GM23338 (cell line): ENCODE results near the gene SSR4. TPM values are rescaled to one million over a fixed set of nuclear protein-coding genes. Genes with fewer than 3 reads are reported as not detected.

Experiments used
- ATAC-seq: fragments of 200-7000 bp; cut with Tn5 transposase; 3 replicates; pipeline ENCODE4 v1.9.1; 2020
- DNase-seq: peaks from one replicate; pipeline ENCODE4 v3.0.0-alpha.2; 2015; ENCODE audit warnings: low spot score
- H2AFZ ChIP-seq: fragments of 200-600 bp; sonication (generic); 2 replicates; pipeline ENCODE4 v1.8.0; 2016; ENCODE audit warnings: antibody characterized with exemption, mild to moderate bottlenecking, moderate library complexity
- H3F3A ChIP-seq: fragments of 200-600 bp; sonication (generic); replicated peaks from 2 replicates; pipeline ENCODE4 v1.8.0; 2017; ENCODE audit warnings: antibody characterized with exemption, mixed run types, low read depth
- H3K27ac ChIP-seq: fragments of 200-600 bp; sonication (generic); 2 replicates; pipeline ENCODE4 v1.6.1; 2016; ENCODE audit warnings: low read depth
- H3K27me3 ChIP-seq: fragments of 200-600 bp; sonication (generic); 2 replicates; pipeline ENCODE4 v1.8.0; 2016; ENCODE audit warnings: mild to moderate bottlenecking, mixed run types, moderate library complexity; ENCODE audit not compliant: insufficient read depth
- H3K36me3 ChIP-seq: fragments of 200-600 bp; sonication (generic); 2 replicates; pipeline ENCODE4 v1.8.0; 2016; ENCODE audit warnings: mild to moderate bottlenecking; ENCODE audit not compliant: insufficient read depth
- H3K4me1 ChIP-seq: fragments of 200-600 bp; sonication (generic); 2 replicates; pipeline ENCODE4 v1.8.0; 2016; ENCODE audit warnings: mild to moderate bottlenecking, moderate library complexity; ENCODE audit not compliant: insufficient read depth
- H3K4me2 ChIP-seq: fragments of 200-600 bp; sonication (generic); 2 replicates; pipeline ENCODE4 v1.7.1; 2017; ENCODE audit warnings: mixed run types
- H3K4me3 ChIP-seq: fragments of 200-600 bp; sonication (generic); 2 replicates; pipeline ENCODE4 v1.6.1; 2016; ENCODE audit warnings: mixed run types
- H3K79me2 ChIP-seq: fragments of 200-600 bp; sonication (generic); replicated peaks from 2 replicates; pipeline ENCODE4 v1.8.0; 2017; ENCODE audit warnings: mild to moderate bottlenecking; ENCODE audit not compliant: insufficient read depth
- H3K9me2 ChIP-seq: fragments of 200-600 bp; sonication (generic); 2 replicates; pipeline ENCODE4 v1.8.0; 2017; ENCODE audit not compliant: insufficient read depth
- H4K20me1 ChIP-seq: fragments of 200-600 bp; sonication (generic); replicated peaks from 2 replicates; pipeline ENCODE4 v1.8.0; 2017; ENCODE audit warnings: mild to moderate bottlenecking; ENCODE audit not compliant: insufficient read depth
- H3K27ac Mint-ChIP-seq: 2 replicates; pipeline ENCODE4 v1.8.0; 2020; ENCODE audit warnings: inconsistent platforms, mild to moderate bottlenecking, moderate library complexity, mixed read lengths
- H3K27me3 Mint-ChIP-seq: 3 replicates; pipeline ENCODE4 v1.8.0; 2022; ENCODE audit warnings: low read depth, mild to moderate bottlenecking, moderate library complexity, mixed read lengths, inconsistent platforms; ENCODE audit not compliant: insufficient read depth, poor library complexity
- H3K36me3 Mint-ChIP-seq: 3 replicates; pipeline ENCODE4 v1.8.0; 2021; ENCODE audit warnings: low read depth, mild to moderate bottlenecking, inconsistent platforms, moderate library complexity, mixed read lengths
- H3K4me1 Mint-ChIP-seq: 3 replicates; pipeline ENCODE4 v1.8.0; 2020; ENCODE audit warnings: mild to moderate bottlenecking, inconsistent platforms, mixed read lengths
- H3K4me3 Mint-ChIP-seq: 3 replicates; pipeline ENCODE4 v1.8.0; 2021; ENCODE audit warnings: moderate library complexity, mild to moderate bottlenecking, inconsistent platforms, mixed read lengths
- H3K9me3 Mint-ChIP-seq: 3 replicates; pipeline ENCODE4 v1.8.0; 2020; ENCODE audit warnings: moderate library complexity, mild to moderate bottlenecking, inconsistent platforms, mixed read lengths
- CTCF ChIP-seq, 2 experiments: fragments of 200-600 bp in 1 of 2; sonication (generic) in 1 of 2; conservative IDR thresholded peaks; 2 replicates each; pipeline versions ENCODE4 v1.5.1 to v1.6.1; 2016 to 2017; ENCODE audit warnings: antibody characterized with exemption in 2 of 2, low read depth in 2 of 2, mild to moderate bottlenecking in 2 of 2, moderate library complexity in 1 of 2
- ETS1 ChIP-seq: IDR thresholded peaks from 2 replicates; pipeline ENCODE4 v1.6.1; 2016; ENCODE audit warnings: antibody characterized with exemption
- POLR2AphosphoS5 ChIP-seq: IDR thresholded peaks from 2 replicates; pipeline ENCODE4 v1.6.1; 2016; ENCODE audit warnings: antibody characterized with exemption, low read depth
- REST ChIP-seq: IDR thresholded peaks from one replicate; pipeline ENCODE4 v1.6.1; 2018; ENCODE audit warnings: antibody characterized with exemption; ENCODE audit not compliant: unreplicated experiment
- ZNF462 ChIP-seq: fragments of 250-450 bp; sonication (Bioruptor Pico); IDR thresholded peaks from 2 replicates; pipeline ENCODE4 v1.5.0; 2020; ENCODE audit warnings: mild to moderate bottlenecking, moderate library complexity
- polyA plus RNA-seq: library from polyadenylated mRNA; unstranded; fragments of >200 nt; fragmentation: Nextera tagmentation; extraction: Ambion mirVana; gene quantifications from 2 replicates; pipeline ENCODE4 v1.2.1, GENCODE V29; 2016
- total RNA-seq: library from RNA; depleted of rRNA; stranded (reverse); fragments of >200 nt; shearing (Covaris generic); gene quantifications from 2 replicates; pipeline ENCODE4 v1.2.3, GENCODE V29; 2014

Gene SSR4
- total and polyA plus RNA-seq, 2 experiments from 2014 or later = 107 to 352 TPM

- no peak for TF ChIP-seq ETS1
- TF ChIP-seq POLR2AphosphoS5 = no peak
- TF ChIP-seq REST = no peak
Observed at GRCh38 chrX:153773741-153774575, 20.5 kb upstream of the SSR4 start (continued).

DNA sequence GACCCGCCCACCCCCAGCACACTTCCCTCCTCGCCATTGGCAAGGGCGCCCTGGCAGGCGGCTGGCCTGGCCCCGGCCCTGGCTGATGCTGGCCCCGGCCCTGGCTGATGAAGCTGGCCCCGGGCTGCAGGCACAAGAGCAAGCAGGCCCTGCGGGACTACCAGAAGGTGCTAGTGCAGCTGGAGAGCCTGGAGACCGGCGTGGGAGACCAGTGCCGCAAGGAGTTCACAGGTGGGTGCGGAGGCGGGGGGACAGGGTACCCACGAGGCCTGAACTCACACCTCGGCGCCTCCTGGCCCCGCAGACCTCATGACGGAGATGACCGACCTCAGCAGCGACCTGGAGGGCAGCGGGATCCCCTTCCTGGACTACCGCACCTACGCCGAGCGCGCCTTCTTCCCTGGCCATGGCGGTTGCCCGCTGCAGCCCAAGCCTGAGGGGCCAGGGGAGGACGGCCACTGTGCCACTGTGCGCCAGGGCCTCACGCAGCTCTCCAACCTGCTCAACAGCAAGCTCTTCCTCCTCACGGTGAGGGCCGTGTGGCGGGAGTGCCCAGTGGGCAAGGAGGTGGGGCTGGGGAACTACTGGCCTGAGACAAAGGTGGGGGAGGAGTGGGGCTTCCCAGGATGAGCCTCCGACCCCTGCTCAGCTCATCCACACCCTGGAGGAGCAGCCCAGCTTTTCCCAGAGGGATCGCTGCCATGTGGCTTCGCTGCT lies 19.7 kb upstream of the SSR4 start:
- DNase-seq = no peak
- H3K9me3 Mint-ChIP-seq = no peaks in the 10 kb centered on the region
- no peak for TF ChIP-seq ZNF462
- TF ChIP-seq CTCF (conservative IDR thresholded peaks at IDR 0.05; ENCODE audit: low read depth in 2 of 2) = no peak
- no peak for TF ChIP-seq REST

More for the DNA sequence above, 19.7 kb upstream of the SSR4 start:
- H3K27me3 Mint-ChIP-seq = peaks cover 4% of the 10 kb centered on the region
- no peaks in the 10 kb centered on the region for H3K27me3 ChIP-seq
- no peak overlapping the region for H2AFZ ChIP-seq
- no peak for ATAC-seq
- H3K27ac ChIP-seq = no peak overlapping the region
- no peak overlapping the region for H3K4me2 ChIP-seq
- no peaks in the 10 kb centered on the region for H3K79me2 ChIP-seq
- H3K9me2 ChIP-seq = no peaks in the 10 kb centered on the region
- H4K20me1 ChIP-seq = no peaks in the 10 kb centered on the region
- H3K4me3 Mint-ChIP-seq = no peak overlapping the region
- no peaks in the 10 kb centered on the region for H3K36me3 ChIP-seq
- H3K36me3 Mint-ChIP-seq = no peaks in the 10 kb centered on the region
- H3K4me3 ChIP-seq = no peak overlapping the region
- H3K4me1 ChIP-seq = no peaks in the 10 kb centered on the region
- no peaks in the 10 kb centered on the region for H3F3A ChIP-seq
- no peak overlapping the region for H3K27ac Mint-ChIP-seq
- peaks cover 2% of the 10 kb centered on the region; the same call in 2 of the 3 replicates for H3K4me1 Mint-ChIP-seq
